RWPE2 (cell line): ENCODE data around the gene SDCCAG8.

ENCODE experiments used
- ATAC-seq: fragments of 200-7000 bp; cut with Tn5 transposase; 3 replicates; pipeline ENCODE4 v1.9.1; 2021; ENCODE audit warnings: low read depth
- DNase-seq: peaks from one replicate; pipeline ENCODE4 v3.0.0-alpha.2; 2020; ENCODE audit warnings: low spot score
- H3K27ac ChIP-seq: fragments of 450-650 bp; 2 replicates; pipeline ENCODE4 v1.5.1; 2017; ENCODE audit warnings: mild to moderate bottlenecking; ENCODE audit not compliant: poor library complexity, severe bottlenecking
- H3K27me3 ChIP-seq: fragments of 250-450 bp; sonication (Bioruptor Pico); 2 replicates; pipeline ENCODE4 v1.5.1; 2021; ENCODE audit warnings: mild to moderate bottlenecking, moderate library complexity; ENCODE audit not compliant: insufficient read depth, poor library complexity, severe bottlenecking
- H3K36me3 ChIP-seq: fragments of 250-450 bp; sonication (Bioruptor Pico); 2 replicates; pipeline ENCODE4 v1.5.1; 2020; ENCODE audit warnings: low read depth, mild to moderate bottlenecking, moderate library complexity
- H3K4me1 ChIP-seq: fragments of 250-450 bp; sonication (Bioruptor Pico); 2 replicates; pipeline ENCODE4 v1.5.1; 2021; ENCODE audit warnings: mild to moderate bottlenecking, moderate library complexity; ENCODE audit not compliant: insufficient read depth, poor library complexity, severe bottlenecking
- H3K4me3 ChIP-seq: fragments of 250-450 bp; sonication (Bioruptor Pico); 2 replicates; pipeline ENCODE4 v1.5.1; 2021; ENCODE audit warnings: mild to moderate bottlenecking, moderate library complexity; ENCODE audit not compliant: severe bottlenecking
- H3K9me3 ChIP-seq: fragments of 250-450 bp; sonication (Bioruptor Pico); 2 replicates; pipeline ENCODE4 v1.5.1; 2021; ENCODE audit warnings: mild to moderate bottlenecking, moderate library complexity; ENCODE audit not compliant: severe bottlenecking
- TF ChIP-seq, protein P1 (sequence below): fragments of 450-650 bp; IDR thresholded peaks from one replicate; pipeline ENCODE4 v1.5.1; 2017; ENCODE audit warnings: mild to moderate bottlenecking, moderate library complexity; ENCODE audit not compliant: poor library complexity, severe bottlenecking

The SDCCAG8 gene

DNA sequence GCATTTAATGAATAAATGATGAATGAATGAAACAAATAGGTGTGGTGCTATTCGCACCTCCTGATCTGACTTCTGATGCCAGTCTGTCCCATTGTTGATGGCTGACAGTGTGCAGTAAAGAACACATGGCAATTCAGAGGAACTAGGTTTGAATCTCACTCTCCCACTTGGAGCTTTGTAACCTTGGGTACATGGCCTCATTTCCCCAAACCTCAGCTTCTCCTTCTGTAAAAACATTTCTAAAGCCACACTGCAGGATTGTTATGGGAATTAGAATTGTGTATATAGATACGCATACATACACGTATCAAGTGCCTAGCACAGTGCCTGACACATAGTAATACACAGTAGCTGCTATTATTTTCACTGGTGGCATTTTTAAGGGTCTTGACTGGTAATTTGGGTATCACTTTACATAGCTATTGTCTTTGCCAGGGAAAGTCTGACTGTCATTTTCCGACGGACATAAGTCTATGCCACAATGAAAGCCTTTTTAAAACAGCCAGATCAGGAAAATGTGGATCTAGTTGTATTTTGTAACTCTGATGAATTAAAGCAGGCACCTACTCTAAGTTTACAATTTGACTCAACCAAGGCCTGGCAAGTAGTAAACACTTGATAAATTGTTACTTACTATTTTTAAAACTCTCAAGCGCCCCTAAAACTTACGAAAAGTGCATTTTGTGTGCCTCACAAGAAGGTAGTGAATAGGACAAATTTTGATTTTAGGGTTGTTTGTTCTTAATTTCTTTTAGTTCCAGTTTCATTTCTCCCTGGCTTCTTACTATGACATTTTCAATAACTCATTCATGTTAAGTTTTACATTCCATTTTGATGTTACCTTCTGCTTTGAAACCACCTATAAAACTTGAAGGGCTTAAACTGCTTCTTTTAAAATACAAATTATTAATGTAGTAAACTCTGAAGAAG, 164.4 kb downstream of the SDCCAG8 start:
- H3K4me1 ChIP-seq: no peaks in the 10 kb centered on the region
- DNase-seq: no peak
- no peak overlapping the region for H3K4me3 ChIP-seq
- H3K36me3 ChIP-seq: peaks cover 5% of the 10 kb centered on the region; the same call in 1 of the 2 replicates
- no peaks in the 10 kb centered on the region for H3K9me3 ChIP-seq
- TF ChIP-seq, protein P1, sequence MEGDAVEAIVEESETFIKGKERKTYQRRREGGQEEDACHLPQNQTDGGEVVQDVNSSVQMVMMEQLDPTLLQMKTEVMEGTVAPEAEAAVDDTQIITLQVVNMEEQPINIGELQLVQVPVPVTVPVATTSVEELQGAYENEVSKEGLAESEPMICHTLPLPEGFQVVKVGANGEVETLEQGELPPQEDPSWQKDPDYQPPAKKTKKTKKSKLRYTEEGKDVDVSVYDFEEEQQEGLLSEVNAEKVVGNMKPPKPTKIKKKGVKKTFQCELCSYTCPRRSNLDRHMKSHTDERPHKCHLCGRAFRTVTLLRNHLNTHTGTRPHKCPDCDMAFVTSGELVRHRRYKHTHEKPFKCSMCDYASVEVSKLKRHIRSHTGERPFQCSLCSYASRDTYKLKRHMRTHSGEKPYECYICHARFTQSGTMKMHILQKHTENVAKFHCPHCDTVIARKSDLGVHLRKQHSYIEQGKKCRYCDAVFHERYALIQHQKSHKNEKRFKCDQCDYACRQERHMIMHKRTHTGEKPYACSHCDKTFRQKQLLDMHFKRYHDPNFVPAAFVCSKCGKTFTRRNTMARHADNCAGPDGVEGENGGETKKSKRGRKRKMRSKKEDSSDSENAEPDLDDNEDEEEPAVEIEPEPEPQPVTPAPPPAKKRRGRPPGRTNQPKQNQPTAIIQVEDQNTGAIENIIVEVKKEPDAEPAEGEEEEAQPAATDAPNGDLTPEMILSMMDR: no peak
- H3K27me3 ChIP-seq: no peaks in the 10 kb centered on the region
- ATAC-seq: no peak
- H3K27ac ChIP-seq: no peak overlapping the region

DNA sequence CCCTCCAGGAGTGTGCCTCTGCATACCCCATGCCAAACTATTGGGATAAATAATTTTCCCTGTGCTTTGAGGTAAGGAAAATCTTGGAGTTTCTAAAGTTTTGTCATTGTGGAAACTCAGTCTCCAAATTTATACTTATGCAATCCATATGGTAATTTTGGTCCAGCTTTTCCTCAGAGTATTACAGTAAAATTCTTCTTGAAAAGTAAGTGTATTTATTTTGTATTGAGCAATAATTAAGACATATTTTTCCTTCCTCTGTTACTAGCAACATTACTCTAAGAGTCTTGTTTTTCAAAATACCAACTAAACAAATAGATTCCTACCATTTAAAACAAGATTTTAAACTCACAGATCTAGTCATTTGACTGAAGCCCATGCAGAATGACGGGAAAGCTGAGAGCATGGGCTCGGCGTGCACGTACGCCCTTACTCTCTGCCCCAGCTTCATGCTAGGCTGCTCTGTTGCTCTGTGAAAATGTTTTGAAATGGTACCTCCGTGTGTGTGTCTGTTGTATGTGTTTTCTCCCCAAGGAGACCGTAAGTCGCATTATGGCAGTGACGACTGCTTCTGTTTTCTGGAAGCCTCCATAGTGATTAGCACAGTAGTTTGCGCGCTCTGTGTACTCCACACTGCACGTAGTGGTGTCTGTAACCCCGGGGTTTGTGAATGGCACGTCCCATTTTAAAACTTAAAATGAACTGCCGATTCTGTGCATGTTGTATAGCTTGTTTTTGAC, 165.3 kb downstream of the SDCCAG8 start:
- Histone ChIP-seq H3K4me1 (no peaks in the 10 kb centered on the region), H3K27me3 (no peaks in the 10 kb centered on the region), H3K27ac (no peak overlapping the region), H3K4me3 (no peak overlapping the region), H3K9me3 (no peaks in the 10 kb centered on the region), H3K36me3 (peaks cover 5% of the 10 kb centered on the region; the same call in 1 of the 2 replicates)
- TF ChIP-seq, protein P1: no peak
- ATAC-seq (no peak), DNase-seq (no peak)

- peak; percentile 82 for ATAC-seq
- TF ChIP-seq, protein P1: no peak
- Histone ChIP-seq H3K4me3 (no peak overlapping the region), H3K36me3 (peaks cover 8% of the 10 kb centered on the region; the same call in 1 of the 2 replicates), H3K27ac (no peak overlapping the region), H3K27me3 (no peaks in the 10 kb centered on the region), H3K4me1 (no peaks in the 10 kb centered on the region), H3K9me3 (no peaks in the 10 kb centered on the region)
- DNase-seq: no peak
Observed at GRCh38 chr1:243421784-243422183, 165.9 kb downstream of the SDCCAG8 start.

DNA sequence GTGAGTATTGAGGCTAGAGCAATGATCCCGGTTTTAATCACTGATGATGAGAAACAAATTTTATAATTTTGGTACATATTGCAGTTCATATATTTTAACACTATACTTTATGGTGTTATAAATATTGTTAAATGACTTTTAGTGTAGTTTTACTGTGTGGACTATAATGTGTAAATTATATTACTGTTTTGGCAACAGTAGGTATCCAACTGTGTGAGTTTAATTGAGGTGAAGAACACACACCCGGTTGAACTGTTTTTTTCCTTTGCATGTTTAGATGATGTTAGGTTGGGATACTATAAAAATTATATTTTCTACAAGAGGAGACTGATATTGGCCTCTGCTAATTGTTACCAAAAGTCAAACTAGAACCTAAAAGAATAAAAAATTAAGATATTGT, 166.5 kb downstream of the SDCCAG8 start:
- TF ChIP-seq, protein P1: no peak
- ATAC-seq: no peak
- no peak overlapping the region for H3K4me3 ChIP-seq
- peaks cover 9% of the 10 kb centered on the region; the same call in 1 of the 2 replicates for H3K36me3 ChIP-seq
- no peak overlapping the region for H3K27ac ChIP-seq
- DNase-seq: no peak
- no peaks in the 10 kb centered on the region for H3K27me3 ChIP-seq
- no peaks in the 10 kb centered on the region for H3K9me3 ChIP-seq
- no peaks in the 10 kb centered on the region for H3K4me1 ChIP-seq
